ENCODE results near the gene MUSTN1.

GRCh38 chr3:52796411-52796810, 38.4 kb downstream of the MUSTN1 start:
- TF ChIP-seq CTCF (IDR thresholded peaks at IDR 0.05) (no peak), POLR2A (IDR thresholded peaks at IDR 0.05) (no peak)

Measured in lower leg skin (tissue), 3 donors.